ENCODE data around the gene RNF183.

Gene RNF183, protein sequence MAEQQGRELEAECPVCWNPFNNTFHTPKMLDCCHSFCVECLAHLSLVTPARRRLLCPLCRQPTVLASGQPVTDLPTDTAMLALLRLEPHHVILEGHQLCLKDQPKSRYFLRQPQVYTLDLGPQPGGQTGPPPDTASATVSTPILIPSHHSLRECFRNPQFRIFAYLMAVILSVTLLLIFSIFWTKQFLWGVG

DNA sequence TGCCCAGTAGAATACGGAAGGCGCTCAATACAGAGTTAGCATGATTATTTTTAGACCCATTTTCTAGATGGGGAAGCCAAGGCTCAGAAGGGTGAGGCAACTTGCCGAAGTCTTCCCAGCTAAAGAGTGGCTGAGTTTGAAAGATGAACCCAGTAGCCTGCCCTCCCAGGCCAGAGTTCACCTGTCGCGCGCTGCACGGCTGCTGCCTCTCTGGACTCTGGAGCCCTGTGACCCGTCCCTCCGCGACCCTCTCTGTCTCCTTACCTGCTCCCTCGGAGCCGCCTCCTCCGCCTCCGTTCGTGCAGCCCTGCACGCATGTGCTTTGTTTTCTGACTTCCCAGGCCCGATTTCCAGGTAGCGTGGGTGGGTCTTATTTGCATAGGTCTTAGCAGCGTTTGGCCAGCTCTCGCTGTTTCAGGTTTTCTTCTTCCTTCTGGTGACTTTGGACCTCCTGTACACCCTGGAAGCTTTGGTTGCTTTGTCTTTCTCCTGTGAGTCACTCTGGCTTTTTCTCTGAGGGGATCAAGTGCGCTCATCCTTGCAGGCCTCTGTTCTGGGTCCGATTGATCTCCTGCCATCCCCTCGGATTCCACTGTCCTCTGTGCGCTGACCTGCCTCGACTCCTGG is at the start of gene RNF183:
Gene RNF183, minus strand, starts transcription at position 585 of the 627 bp plus-strand sequence. CDS start 5,192 bp downstream, outside the sequence.
- DNase-seq, result no peak

DNA sequence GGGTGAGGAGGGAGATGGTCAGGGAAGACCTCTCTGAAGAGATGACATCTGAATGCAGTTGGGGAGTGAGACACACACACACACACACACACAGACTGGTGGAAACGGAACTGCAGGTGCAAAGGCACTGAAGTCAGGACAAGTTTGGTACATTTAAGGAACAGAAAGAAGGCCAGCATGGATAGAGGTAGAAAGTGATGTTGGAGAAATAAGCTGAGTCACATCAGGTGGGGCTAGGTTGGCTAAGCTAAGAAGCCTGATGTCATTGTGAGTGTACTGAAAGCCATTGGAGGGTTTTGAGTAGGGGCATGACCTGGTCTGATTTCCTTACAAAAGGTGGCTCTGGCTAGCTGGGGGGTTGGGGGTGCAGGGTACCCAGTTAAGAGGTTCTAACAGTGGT is 49.2 kb upstream of the RNF183 start:
- DNase-seq, result no peak

DNA sequence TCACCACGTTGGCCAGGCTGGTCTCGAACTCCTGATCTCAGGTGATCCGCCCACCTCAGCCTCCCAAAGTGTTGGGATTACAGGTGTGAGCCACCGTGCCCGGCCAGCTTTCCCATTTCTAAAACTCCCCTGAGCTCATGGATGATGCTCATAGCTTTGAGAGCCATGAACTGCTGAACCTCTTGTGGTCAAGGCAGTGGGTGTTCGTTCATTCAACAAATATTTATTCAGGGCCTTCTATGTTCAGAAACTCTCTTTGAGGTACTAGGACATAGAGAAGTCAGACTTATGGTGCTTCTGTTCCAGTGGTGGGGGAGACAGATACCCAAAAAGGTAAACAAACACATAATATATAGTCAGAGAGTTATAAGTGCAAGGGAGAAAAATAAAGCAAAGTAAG is 48.8 kb upstream of the RNF183 start:
- no peak for DNase-seq

DNA sequence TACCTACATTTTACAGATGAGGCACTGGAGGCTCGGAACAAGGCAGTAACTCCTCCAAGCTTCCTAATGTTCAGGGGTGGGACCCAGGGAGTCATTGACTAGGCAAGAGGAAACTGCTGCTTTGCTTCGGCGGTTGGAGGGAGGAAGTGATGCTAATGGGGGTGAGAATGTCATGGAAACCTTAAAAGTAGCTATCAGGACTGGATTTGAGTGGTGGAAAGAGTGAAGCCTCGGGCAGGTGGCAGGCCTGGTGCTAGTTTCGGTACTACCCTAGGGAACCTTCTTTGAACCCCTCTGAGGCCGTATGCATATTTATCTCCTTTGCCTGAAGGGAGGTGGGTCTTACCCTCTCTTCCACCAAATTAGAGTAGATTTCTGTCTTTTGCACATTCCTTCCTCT is 47.8 kb upstream of the RNF183 start:
- no peak for DNase-seq

DNA sequence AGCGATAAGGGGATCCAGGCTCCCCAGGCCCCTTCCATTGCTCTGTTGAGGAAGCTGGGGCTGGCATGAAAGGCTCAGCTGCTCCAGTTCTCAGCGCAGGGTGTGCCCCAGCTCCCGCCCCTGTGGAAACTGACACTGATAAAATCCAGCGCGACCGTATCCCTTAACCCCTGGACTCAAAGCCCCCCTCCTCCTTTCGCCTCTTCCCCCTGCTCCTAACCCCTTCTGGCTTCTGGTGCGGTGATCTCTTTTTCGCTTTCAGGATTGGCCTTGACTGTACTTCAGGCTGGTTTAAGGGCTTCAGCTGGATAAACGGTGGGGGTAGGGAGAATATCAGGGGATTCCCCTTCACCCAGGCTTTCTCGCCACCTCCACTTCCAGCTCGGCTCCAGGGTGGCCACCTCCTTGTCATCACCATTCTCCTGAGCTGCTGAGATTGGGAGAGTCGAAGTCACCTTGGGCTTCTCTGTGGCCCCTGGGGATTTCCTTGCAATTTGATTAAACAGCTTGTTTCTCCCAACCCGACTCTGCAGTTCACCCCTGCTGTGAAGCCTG is 47.0 kb upstream of the RNF183 start:
- DNase-seq, result no peak

DNA sequence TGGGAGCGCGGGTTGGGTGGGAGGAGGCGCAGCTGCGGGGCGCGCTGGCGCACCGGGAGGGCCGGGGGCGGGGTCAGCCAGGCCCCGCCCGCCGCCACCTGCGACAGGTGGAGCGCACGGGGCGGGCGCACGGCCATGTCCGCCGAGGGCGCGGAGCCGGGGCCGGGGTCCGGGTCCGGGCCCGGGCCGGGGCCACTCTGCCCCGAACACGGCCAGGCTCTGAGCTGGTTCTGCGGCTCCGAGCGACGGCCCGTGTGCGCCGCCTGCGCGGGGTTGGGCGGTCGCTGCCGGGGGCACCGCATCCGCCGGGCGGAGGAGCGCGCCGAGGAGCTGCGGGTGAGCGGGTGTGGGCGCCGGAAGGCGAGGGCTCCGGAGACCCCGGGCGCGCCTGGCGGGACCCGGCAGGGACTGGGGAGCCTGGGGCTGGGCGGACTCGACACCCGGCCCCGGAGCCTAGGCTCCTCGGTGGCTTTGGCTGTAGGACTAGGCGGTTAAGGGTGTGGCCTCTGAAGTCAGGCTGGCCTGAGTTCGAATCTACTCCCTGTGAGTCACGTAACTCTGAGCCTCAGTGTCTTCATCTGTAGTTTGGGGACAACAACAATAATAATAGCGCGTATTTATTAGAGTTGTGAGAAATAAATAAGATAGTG is 46.4 kb upstream of the RNF183 start, which contains the start of gene BSPRY:
Gene BSPRY, plus strand, starts transcription at position 97 of the 650 bp plus-strand sequence. Its CDS starts 39 bp downstream, at position 136.
- DNase-seq, result peak in 1 of 58 donors; percentile 34

DNA sequence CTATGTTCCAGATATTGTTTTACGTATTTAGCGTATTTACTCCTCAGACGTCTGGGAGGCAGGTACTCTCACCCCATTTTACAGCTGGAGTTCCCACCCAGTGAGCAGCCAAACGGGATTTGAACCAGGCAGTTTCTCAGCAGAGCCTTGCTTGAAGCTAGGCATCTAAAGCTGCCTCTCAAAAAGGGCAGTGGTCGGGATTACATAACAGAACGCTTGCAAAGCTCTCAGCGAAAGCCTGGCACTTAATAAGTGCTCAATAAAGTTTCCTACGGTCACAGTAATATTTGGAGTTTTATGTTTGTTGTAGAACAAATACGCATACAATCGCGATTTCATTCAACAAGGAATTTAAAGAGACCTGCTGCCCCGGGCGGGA is 45.9 kb upstream of the RNF183 start:
- no peak for DNase-seq

DNA sequence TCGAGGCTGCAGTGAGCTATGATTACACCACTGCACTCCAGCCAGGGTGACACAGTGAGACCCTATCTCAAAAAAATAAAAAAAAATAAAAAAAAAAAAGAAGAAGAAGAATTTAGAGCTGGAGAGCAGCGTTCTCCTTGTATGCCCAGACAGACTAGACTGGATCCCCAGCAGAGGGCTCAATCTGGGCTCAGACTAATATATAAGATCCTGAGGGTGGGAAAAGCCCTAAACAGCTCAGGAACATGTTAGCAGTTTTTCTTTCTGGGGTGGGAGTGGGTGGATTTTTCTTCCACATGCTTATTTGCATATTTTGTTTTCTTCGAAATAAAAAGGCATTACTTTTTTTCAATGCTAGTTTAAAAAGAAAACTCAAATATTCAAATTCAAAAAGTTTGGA is 45.3 kb upstream of the RNF183 start:
- no peak for DNase-seq

DNA sequence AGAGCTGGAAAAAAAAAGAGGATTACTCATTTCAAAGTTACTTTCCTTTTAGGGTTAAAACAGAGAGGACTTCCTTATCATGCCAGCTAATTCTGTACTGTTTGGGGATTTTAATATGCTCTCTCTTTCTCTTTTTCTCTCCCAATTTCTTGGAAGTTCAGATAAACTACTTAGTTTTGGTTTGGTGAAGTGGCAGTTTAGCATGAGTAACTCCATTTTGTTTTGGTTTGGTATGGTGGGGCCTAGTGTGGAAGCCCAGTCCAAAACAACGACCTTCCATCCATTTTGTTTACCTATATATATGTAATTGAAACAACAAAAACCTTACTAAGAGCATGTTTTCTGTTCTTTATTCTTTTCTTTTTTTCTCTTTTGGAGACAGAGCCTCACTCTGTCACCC is 42.5 kb upstream of the RNF183 start:
- DNase-seq, result no peak

DNA sequence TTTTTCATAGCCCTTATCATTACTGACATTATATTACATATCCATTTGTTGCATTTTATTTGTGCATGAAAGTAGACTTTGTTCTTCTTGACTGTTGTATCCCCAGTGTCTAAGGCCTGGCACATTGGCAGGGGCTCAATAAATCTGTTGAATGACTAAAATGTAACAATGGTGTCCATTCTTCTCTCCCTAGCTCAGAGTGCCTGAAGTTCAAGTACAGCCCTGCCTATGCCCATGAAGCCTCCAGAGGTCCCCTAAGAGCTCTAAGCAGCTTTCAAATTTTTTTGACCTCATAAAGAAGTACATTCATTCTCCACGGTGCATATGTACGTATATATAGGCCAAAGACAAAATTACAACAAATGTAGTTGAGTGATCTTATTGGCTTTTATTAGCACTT is 42.0 kb upstream of the RNF183 start:
- DNase-seq, result peak in 6 of 58 donors; percentile 2 to 45 (median 18)

DNA sequence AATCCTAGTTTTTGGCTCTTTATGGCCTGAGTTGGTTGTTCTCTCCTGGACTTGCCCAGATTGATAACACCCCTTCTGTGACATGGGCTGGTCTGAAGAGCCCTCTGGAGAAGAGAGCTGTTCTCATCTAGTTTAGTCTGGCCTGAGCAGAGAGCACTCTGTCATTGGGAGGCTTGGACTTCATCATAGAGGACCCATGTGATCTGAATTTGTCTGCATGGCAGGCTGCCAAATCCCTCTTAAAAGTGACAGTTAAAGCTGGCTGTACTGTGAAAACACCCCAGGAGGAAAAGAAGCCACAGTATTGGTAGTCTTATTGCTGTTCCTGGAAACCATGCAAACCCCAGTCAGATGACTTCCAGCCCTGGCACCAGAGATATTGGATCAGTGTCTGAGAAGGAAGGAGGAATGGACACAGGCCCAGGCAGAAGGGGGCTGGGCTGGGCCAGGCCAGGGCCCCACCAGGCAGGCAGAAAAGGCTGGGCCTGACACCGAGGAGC is 40.6 kb upstream of the RNF183 start:
- DNase-seq, result peak; percentile 18 to 96 (median 86)

DNA sequence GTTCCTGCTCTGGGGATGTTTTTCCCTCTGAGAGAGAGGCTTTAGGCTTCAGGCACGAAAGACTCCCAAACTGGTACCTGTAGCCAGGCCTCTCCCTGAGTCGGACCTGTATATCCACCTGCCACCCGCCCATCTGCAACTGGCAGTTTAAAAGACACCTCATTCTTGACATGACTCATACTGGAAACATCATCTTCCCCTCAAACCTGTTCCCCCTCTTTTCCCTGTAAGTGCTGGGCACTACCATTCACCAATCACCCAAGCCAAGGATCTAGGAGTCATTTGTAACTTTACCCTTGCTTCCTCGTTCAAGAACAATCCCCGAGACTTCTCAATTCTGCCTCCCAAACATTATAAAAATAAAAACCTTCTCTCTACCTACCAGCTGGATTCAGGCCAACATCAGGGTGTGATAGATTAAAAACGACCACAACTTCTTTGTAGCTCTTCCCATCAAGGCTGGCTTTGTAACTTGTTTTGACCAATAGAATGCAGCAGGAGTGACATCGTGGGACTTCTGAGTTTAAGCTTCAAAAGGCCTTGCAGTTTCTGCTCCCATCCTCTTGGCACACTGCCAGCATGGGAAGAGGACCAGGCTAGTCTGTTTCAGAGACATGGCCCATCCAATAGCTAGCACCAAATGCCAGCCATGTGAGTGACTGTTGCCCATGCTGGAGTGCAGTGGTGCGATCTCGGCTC is 38.7 kb upstream of the RNF183 start:
- peak in 2 of 58 donors; percentile 4 to 36 for DNase-seq

DNA sequence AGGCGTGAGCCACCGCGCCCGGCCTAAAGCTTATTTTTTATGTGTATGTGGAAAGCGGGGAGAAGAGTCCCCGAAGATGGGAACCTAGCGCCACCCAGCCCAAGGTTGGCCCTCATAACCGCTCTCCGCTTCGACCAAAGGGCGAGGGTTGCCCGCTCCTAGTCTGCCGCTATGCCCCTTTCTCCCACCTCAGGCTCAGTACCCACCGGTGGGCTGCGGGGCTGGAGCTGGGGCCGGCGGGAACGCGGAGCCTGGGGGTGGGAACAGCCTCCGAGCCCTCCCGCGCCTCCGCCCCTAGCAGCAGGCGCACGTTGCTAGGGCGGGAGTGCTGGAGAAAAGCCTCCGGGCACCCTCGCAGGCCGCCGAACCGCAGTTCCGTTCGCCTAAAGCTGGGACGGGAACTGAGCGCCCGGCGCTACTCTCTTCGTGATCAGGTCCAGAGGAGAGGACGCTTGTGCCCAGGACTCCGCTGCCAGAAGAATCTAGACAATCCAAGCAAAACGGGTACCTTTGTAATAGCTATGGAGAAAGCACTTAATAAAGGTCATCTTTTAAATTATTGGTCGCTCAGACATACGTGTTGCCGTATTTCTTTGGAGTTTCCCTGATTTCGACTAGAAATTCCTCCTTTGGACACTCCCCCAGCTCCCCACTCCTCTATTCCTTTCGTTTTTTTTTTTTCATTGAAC is 37.0 kb upstream of the RNF183 start, which contains the start of gene WDR31:
Gene WDR31, minus strand, starts transcription at position 265 of the 689 bp plus-strand sequence. CDS start 8,253 bp downstream, outside the sequence.
- peak in 57 of 58 donors; percentile 56 to 93 (median 84) for DNase-seq

DNA sequence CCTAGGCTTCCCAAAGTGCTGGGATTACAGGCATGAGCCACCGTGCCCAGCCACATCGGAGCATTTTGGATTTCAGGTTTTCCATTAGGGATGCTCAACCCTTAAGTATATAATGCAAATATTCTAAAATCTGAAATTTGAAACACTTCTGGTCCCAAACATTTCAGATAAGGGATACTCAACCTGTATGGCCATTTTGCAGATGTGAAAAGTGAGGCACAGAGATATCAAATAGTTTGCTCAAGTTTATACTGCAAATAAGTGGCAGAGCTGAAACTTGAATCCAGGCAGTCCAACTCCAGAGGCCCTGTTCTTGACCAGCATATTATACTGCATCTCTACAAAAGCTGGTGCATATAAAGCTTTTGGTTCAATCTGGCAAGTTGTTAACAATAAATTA is 34.5 kb upstream of the RNF183 start:
- no peak for DNase-seq

DNA sequence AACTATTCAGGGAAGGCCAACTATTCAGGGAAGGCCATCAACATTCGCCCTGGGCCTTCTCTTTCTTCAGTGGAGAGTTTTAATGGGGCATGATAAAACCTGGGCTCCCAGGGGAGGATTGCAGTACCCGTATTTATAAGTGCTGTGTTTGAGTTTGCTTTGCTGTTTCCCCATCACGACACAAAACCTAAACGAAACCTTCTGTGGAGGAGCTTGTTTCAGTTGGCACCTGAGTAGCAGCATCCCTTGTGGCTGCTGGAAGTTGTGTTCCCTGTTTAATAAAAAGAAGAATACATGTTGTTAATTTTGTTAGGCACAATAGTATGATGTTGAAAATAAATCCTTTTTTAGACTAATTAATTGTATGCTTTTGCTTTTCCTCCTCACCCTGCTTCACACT is 28.6 kb upstream of the RNF183 start:
- DNase-seq, result no peak

DNA sequence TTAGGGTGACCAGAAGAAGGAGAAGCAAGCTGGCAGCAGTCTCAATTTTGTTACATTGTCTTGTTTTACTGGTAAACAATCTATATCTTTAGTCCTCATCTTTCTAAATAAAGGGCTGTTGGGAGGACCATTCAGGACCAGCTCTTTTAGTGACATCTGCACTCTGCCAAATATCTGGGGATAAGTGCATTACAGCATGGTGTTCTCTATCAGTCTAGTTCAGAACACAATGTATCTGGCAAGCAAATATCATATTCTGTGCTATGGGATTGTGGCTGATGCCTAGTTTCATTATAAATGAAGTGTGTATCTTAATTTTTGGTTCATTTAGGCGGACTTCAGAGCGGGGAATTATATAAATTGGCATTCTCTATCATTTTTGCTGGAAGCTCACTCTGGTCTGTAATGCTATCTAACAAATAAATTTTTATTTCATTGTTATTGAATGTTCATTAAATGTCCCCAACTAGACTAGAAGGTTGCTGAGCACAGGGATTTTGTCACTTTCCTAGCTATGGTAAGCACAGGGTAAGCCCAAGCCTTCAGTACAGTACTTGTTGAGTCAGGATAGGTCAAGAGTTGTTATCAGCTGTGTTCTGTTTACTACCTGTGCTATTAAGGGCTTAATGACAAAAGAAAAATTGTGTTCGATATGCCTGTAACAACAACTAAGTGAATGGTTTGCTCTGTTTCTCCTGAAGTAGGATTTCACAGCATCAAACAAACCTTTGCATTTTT is 25.0 kb upstream of the RNF183 start:
- DNase-seq, result no peak

DNA sequence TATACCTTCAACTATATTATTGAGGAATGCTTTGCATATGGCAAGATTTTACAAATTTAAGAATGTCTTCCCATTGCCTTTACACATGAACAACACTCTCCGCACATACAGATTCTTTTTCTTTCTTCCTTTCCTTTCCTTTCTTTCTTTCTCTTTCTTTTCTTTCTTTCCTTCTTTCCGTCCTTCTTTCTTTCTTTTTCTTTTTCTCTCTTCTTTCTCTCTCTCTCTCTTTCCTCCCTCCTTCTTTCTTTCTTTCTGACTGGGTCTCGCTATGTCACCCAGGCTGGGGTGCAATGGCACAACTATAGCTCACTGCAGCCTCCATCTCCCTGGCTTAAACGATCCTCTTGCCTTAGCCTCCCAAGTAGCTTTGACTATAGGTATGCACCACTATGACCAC is 23.1 kb upstream of the RNF183 start:
- DNase-seq, result no peak

DNA sequence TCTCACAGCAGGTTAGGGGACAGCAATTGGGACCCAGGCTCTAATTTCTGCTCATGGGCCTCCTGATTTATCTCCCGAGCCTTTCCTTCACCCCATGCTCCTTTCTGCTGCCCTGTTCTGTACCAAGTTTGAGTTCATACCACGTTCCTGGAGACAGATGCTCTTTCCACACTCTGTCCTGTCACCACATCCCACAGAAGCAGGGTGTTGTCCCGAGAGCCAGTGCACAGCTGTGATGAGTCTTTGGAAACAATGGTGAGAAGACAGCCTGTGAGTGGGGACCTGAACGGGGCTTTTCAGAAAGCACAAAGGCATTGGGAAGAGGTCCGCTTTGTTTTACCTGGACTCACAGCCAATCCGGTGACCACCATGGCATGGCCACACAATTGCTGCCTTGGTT is 19.5 kb upstream of the RNF183 start:
- peak in 3 of 58 donors; percentile 3 to 33 (median 33) for DNase-seq

DNA sequence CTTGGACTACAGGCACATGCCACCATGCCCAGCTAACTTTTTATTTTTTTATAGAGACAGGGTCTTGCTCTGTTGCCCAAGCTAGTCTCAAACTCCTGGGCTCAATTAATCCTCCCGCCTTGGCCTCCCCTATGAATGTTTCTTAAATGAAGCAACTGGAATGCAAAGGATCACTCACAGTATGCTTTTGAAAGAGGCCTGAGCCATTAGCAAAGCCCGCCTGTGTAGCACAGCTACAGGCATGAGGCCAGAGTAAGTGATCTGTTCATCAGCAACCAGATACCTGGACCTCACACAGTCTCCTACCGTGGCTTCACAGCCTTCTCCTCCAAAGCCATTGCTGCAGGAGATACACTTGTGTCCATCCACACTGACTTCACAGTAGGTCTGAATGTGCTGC is 16.9 kb upstream of the RNF183 start:
- no peak for DNase-seq

DNA sequence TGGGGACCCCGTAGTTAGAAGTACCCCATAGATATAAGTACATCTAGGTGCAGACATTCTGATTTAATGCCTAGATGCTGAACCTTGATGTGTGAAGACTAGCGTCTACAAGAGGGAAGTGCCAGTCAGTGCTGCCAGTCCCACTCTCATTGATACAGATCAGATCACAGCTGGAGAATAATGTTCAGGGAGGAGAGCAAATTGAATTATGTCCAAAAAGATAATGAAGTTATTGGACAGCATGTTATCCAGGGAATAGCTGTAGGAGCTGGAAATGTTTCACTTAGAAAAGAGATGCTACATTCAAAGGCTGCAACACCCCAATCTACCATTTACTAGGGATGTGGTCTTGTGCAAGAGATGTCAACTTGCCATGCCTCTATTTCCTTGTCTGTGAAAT is 15.9 kb upstream of the RNF183 start:
- DNase-seq, result no peak

All from anterior cingulate cortex (tissue), 58 donors.